ENCODE results near the gene PTPRM. TPM values are rescaled to one million over a fixed set of nuclear protein-coding genes. Genes with fewer than 3 reads are reported as not detected.

PTPRM gene
- polyA plus RNA-seq, 3 donors = 0.04 to 2.1 (median 0.66) TPM

DNA sequence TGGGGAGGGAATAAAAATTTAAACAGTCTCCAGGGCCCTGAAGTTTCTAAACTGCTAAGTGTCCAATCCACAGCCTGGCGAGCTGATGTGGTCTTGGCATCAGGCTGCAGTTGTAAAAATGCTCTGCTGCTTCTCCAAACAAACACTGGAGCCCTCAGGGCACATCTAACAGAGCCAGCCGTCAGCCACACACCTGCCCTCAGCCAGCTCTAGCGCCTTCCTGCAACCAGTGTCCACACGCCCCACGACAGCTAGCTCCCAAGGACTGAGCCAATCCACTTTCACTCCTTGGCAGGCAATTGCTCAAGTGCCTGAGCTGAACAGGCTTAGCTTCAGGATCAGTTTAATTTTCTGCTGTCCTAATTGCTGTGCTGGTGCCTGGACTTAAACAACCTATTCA lies 595.7 kb downstream of the PTPRM start:
- intact Hi-C loops (cut with micrococcal nuclease) = no loop called here
- H3K9me3 Mint-ChIP-seq = peaks cover 2 to 7% (median 3%) of the 10 kb centered on the region in 7 donors
- no peaks in the 10 kb centered on the region for H4K20me1 ChIP-seq (ENCODE audit: insufficient read depth, low read length)
- no peak overlapping the region for H3K9ac ChIP-seq (ENCODE audit: insufficient read depth, low read length, poor library complexity, severe bottlenecking)
- TF ChIP-seq, protein P1, sequence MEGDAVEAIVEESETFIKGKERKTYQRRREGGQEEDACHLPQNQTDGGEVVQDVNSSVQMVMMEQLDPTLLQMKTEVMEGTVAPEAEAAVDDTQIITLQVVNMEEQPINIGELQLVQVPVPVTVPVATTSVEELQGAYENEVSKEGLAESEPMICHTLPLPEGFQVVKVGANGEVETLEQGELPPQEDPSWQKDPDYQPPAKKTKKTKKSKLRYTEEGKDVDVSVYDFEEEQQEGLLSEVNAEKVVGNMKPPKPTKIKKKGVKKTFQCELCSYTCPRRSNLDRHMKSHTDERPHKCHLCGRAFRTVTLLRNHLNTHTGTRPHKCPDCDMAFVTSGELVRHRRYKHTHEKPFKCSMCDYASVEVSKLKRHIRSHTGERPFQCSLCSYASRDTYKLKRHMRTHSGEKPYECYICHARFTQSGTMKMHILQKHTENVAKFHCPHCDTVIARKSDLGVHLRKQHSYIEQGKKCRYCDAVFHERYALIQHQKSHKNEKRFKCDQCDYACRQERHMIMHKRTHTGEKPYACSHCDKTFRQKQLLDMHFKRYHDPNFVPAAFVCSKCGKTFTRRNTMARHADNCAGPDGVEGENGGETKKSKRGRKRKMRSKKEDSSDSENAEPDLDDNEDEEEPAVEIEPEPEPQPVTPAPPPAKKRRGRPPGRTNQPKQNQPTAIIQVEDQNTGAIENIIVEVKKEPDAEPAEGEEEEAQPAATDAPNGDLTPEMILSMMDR (IDR thresholded peaks at IDR 0.05) = no peak
- peaks cover 0 to 12% of the 10 kb centered on the region in 2 donors for H3K9me3 ChIP-seq (replicated peaks in 1 of 2; ENCODE audit: control insufficient read depth in 1 of 2, insufficient read depth in 1 of 2, low read length in 2 of 2)
- no peak overlapping the region for H3K27ac Mint-ChIP-seq
- no peak overlapping the region for H3K27ac ChIP-seq (ENCODE audit: low read depth in 1 of 2, low read length in 2 of 2)
- H3K4me3 Mint-ChIP-seq = no peak overlapping the region
- H3K4me2 ChIP-seq (replicated peaks; ENCODE audit: extremely low read depth, low read length, poor library complexity, severe bottlenecking) = no peak overlapping the region
- no peak overlapping the region for H2AFZ ChIP-seq (ENCODE audit: insufficient read depth, low read depth, low read length, poor library complexity, severe bottlenecking)
- H3K4me1 ChIP-seq (ENCODE audit: control insufficient read depth in 1 of 2, insufficient read depth in 2 of 2, low read length in 2 of 2) = no peaks in the 10 kb centered on the region
- H3K27me3 ChIP-seq (ENCODE audit: control insufficient read depth in 2 of 2, insufficient read depth in 2 of 2, low read length in 2 of 2) = no peaks in the 10 kb centered on the region
- peaks cover 0 to 2% (median 1%) of the 10 kb centered on the region in 3 donors for H3K27me3 Mint-ChIP-seq (ENCODE audit: low read depth in 3 of 3)
- no peaks in the 10 kb centered on the region for H3K36me3 Mint-ChIP-seq
- no peak for DNase-seq
- H3K4me3 ChIP-seq (replicated peaks in 1 of 3; ENCODE audit: low read depth in 2 of 3, low read length in 3 of 3) = no peak overlapping the region
- 83% methylated on average over 5 of the region's 5 CpGs for WGBS (ENCODE audit: insufficient coverage)
- no peaks in the 10 kb centered on the region for H3K79me2 ChIP-seq (ENCODE audit: insufficient read depth, low read length)
- H3K36me3 ChIP-seq (replicated peaks in 1 of 2; ENCODE audit: control insufficient read depth in 1 of 2, insufficient read depth in 2 of 2, low read length in 2 of 2) = no peaks in the 10 kb centered on the region
- H3K4me1 Mint-ChIP-seq = no peaks in the 10 kb centered on the region

DNA sequence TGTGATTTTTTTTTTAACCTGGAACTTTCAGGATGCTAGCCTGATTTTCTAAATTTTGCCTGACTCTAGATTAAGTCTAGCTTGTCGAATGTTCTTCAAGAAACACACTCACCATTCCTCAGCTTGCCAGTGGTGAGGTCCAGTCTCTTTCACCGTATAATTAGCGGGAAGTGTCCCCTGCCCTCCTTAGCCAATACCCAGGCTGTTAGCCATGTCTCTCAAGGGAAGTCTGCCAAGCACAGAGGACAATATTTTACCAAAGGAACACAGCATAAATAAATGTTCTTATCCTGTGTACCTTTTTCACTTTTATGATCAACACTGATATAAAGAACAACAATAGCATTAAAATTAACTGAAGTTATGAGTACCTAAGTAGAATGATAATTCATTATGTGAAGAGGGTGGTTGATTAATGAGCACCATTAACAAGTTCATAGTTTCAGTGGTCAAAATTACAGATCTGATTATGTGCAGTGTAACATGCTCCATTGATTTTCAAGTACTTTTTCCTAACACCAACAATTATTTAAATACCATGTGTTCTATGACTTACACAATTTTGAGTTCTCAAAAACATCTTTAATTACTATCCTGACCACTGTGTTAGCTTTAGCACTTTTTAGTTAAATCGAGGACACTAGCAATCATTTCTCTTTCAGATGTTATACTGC lies 596.3 kb downstream of the PTPRM start:
- H3K9me3 ChIP-seq (replicated peaks in 1 of 2; ENCODE audit: control insufficient read depth in 1 of 2, insufficient read depth in 1 of 2, low read length in 2 of 2) = peaks cover 0 to 12% of the 10 kb centered on the region in 2 donors
- H3K4me3 ChIP-seq (replicated peaks in 1 of 3; ENCODE audit: low read depth in 2 of 3, low read length in 3 of 3) = no peak overlapping the region
- no peaks in the 10 kb centered on the region for H3K27me3 ChIP-seq (ENCODE audit: control insufficient read depth in 2 of 2, insufficient read depth in 2 of 2, low read length in 2 of 2)
- Mint-ChIP-seq H3K27me3 (ENCODE audit: low read depth in 3 of 3) (peaks cover 0 to 2% (median 1%) of the 10 kb centered on the region in 3 donors), H3K4me1 (no peaks in the 10 kb centered on the region), H3K9me3 (peaks cover 2 to 8% (median 3%) of the 10 kb centered on the region in 7 donors), H3K36me3 (no peaks in the 10 kb centered on the region), H3K27ac (no peak overlapping the region), H3K4me3 (no peak overlapping the region)
- H4K20me1 ChIP-seq (ENCODE audit: insufficient read depth, low read length) = no peaks in the 10 kb centered on the region
- H3K36me3 ChIP-seq (replicated peaks in 1 of 2; ENCODE audit: control insufficient read depth in 1 of 2, insufficient read depth in 2 of 2, low read length in 2 of 2) = no peaks in the 10 kb centered on the region
- 100% methylated on average over 3 of the region's 4 CpGs for WGBS (ENCODE audit: insufficient coverage)
- H2AFZ ChIP-seq (ENCODE audit: insufficient read depth, low read depth, low read length, poor library complexity, severe bottlenecking) = no peak overlapping the region
- H3K79me2 ChIP-seq (ENCODE audit: insufficient read depth, low read length) = no peaks in the 10 kb centered on the region
- no peak overlapping the region for H3K27ac ChIP-seq (ENCODE audit: low read depth in 1 of 2, low read length in 2 of 2)
- TF ChIP-seq, protein P1 (IDR thresholded peaks at IDR 0.05) = no peak
- no peak for DNase-seq
- no peaks in the 10 kb centered on the region for H3K4me1 ChIP-seq (ENCODE audit: control insufficient read depth in 1 of 2, insufficient read depth in 2 of 2, low read length in 2 of 2)
- H3K9ac ChIP-seq (ENCODE audit: insufficient read depth, low read length, poor library complexity, severe bottlenecking) = no peak overlapping the region
- intact Hi-C loops (cut with micrococcal nuclease) = no loop called here
- H3K4me2 ChIP-seq (replicated peaks; ENCODE audit: extremely low read depth, low read length, poor library complexity, severe bottlenecking) = no peak overlapping the region
